ENCODE data around the gene ESYT1. TPM values are rescaled to one million over a fixed set of nuclear protein-coding genes. Genes with fewer than 3 reads are reported as not detected.

The ESYT1 gene
- total RNA-seq, 1 experiment from 2014 or later, result 107 TPM

GRCh38 chr12:56130876-56131275, 2.8 kb downstream of the ESYT1 start:
- no peak overlapping the region for H3K27ac ChIP-seq (ENCODE audit: low read depth, low read length, poor library complexity, severe bottlenecking)
- H3K27me3 ChIP-seq (replicated peaks; ENCODE audit: insufficient read depth, low read depth, low read length, poor library complexity), result no peaks in the 10 kb centered on the region
- intact Hi-C loops (cut with micrococcal nuclease; ENCODE audit: unreplicated experiment), result no loop called here
- no TSS peak for BruUV-seq (replicated peaks)
- H3K4me1 ChIP-seq (ENCODE audit: insufficient read depth, low read length, poor library complexity, severe bottlenecking), result peaks cover 17% of the 10 kb centered on the region
- no peak for DNase-seq (ENCODE audit: low spot score)
- ChIA-PET POLR2A (ENCODE audit: low non-redundant PET) (no interaction called here), CTCF (no interaction called here)
- TF ChIP-seq EZH2 (IDR thresholded peaks at IDR 0.05; ENCODE audit: borderline replicate concordance, low read depth, low read length, poor library complexity, severe bottlenecking), result no peak
- TF ChIP-seq, protein P1, sequence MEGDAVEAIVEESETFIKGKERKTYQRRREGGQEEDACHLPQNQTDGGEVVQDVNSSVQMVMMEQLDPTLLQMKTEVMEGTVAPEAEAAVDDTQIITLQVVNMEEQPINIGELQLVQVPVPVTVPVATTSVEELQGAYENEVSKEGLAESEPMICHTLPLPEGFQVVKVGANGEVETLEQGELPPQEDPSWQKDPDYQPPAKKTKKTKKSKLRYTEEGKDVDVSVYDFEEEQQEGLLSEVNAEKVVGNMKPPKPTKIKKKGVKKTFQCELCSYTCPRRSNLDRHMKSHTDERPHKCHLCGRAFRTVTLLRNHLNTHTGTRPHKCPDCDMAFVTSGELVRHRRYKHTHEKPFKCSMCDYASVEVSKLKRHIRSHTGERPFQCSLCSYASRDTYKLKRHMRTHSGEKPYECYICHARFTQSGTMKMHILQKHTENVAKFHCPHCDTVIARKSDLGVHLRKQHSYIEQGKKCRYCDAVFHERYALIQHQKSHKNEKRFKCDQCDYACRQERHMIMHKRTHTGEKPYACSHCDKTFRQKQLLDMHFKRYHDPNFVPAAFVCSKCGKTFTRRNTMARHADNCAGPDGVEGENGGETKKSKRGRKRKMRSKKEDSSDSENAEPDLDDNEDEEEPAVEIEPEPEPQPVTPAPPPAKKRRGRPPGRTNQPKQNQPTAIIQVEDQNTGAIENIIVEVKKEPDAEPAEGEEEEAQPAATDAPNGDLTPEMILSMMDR (conservative IDR thresholded peaks at IDR 0.05; ENCODE audit: low read depth, low read length), result no peak
- no peak overlapping the region for H3K4me3 ChIP-seq (ENCODE audit: low read depth, low read length, poor library complexity, severe bottlenecking)
- H3K36me3 ChIP-seq (ENCODE audit: insufficient read depth, low read length, poor library complexity, severe bottlenecking), result peaks cover 46% of the 10 kb centered on the region
- H3K9me3 ChIP-seq (ENCODE audit: low read depth, low read length, poor library complexity, severe bottlenecking), result no peaks in the 10 kb centered on the region

DNA sequence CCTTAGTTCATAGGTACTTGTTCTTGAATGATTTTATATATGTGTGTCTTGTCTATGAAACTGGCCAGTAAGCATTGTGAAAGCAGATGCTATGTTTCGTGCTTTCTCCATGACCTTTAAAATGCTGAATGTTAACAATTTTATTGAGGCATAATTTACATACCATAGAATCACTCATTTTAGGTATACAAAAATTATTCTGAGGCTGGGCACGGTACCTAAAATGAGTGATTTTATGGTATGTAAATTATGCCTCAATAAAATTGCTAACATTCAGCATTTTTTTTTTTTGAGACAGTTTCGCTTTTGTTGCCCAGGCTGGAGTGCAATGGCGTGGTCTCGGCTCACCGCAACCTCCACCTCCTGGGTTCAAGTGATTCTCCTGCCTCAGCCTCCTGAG, 6.8 kb downstream of the ESYT1 start:
- POLR2A ChIA-PET (ENCODE audit: low non-redundant PET), result interaction anchor here (0.6 kb wide), 1 partner anchor 12 kb away, joined by 3 read pairs; no protein-coding TSS in a partner anchor
- H3K36me3 ChIP-seq (ENCODE audit: insufficient read depth, low read length, poor library complexity, severe bottlenecking), result peaks cover 77% of the 10 kb centered on the region

DNA sequence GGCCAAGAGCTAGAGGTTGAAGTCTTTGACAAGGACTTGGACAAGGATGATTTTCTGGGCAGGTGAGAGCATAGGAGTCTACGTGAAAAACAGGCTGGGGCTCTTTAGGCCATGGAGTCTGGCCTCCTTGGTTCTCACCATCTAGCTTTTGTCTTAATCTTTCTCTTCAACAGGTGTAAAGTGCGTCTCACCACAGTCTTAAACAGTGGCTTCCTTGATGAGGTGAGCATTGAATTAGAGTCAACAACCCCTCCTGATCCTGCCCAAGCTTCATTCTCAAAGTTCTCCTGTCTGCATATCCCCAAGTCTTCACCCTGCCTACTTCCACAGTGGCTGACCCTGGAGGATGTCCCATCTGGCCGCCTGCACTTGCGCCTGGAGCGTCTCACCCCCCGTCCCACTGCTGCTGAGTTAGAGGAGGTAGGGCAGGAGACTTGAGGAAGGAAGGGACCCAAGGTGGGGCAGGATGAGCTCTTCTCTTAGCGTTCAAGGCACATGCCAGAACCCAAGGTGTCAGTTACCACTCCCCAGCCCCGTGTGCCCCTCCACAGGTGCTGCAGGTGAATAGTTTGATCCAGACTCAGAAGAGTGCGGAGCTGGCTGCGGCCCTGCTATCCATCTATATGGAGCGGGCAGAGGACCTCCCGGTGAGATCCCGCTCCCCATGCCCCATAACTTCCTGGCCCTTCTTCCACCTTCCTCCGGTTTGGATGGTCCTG, 9.9 kb downstream of the ESYT1 start:
- peaks cover 78% of the 10 kb centered on the region for H3K36me3 ChIP-seq (ENCODE audit: insufficient read depth, low read length, poor library complexity, severe bottlenecking)
- TF ChIP-seq EZH2 (IDR thresholded peaks at IDR 0.05; ENCODE audit: borderline replicate concordance, low read depth, low read length, poor library complexity, severe bottlenecking), result no peak

More for the DNA sequence above, 6.8 kb downstream of the ESYT1 start:
- Histone ChIP-seq H3K27ac (ENCODE audit: low read depth, low read length, poor library complexity, severe bottlenecking) (no peak overlapping the region), H3K9me3 (ENCODE audit: low read depth, low read length, poor library complexity, severe bottlenecking) (no peaks in the 10 kb centered on the region), H3K27me3 (replicated peaks; ENCODE audit: insufficient read depth, low read depth, low read length, poor library complexity) (no peaks in the 10 kb centered on the region), H3K4me3 (ENCODE audit: low read depth, low read length, poor library complexity, severe bottlenecking) (no peak overlapping the region), H3K4me1 (ENCODE audit: insufficient read depth, low read length, poor library complexity, severe bottlenecking) (no peaks in the 10 kb centered on the region)
- BruUV-seq (replicated peaks), result no TSS peak
- no peak for DNase-seq (ENCODE audit: low spot score)
- intact Hi-C loops (cut with micrococcal nuclease; ENCODE audit: unreplicated experiment), result no loop called here
- TF ChIP-seq EZH2 (IDR thresholded peaks at IDR 0.05; ENCODE audit: borderline replicate concordance, low read depth, low read length, poor library complexity, severe bottlenecking), result no peak
- TF ChIP-seq, protein P1 (conservative IDR thresholded peaks at IDR 0.05; ENCODE audit: low read depth, low read length), result no peak
- CTCF ChIA-PET, result no interaction called here

More for the DNA sequence above, 9.9 kb downstream of the ESYT1 start:
- H3K4me3 ChIP-seq (ENCODE audit: low read depth, low read length, poor library complexity, severe bottlenecking), result no peak overlapping the region
- no peak for DNase-seq (ENCODE audit: low spot score)
- no peaks in the 10 kb centered on the region for H3K9me3 ChIP-seq (ENCODE audit: low read depth, low read length, poor library complexity, severe bottlenecking)
- no peaks in the 10 kb centered on the region for H3K27me3 ChIP-seq (replicated peaks; ENCODE audit: insufficient read depth, low read depth, low read length, poor library complexity)
- ChIA-PET POLR2A (ENCODE audit: low non-redundant PET) (no interaction called here), CTCF (no interaction called here)
- H3K27ac ChIP-seq (ENCODE audit: low read depth, low read length, poor library complexity, severe bottlenecking), result no peak overlapping the region
- TSS peak; percentile 28 for BruUV-seq (replicated peaks)
- no peaks in the 10 kb centered on the region for H3K4me1 ChIP-seq (ENCODE audit: insufficient read depth, low read length, poor library complexity, severe bottlenecking)
- intact Hi-C loops (cut with micrococcal nuclease; ENCODE audit: unreplicated experiment), result no loop called here

Measured in A673 (cell line).